ENCODE measurements around the gene ALDH1L2.

Gene ALDH1L2

GRCh38 chr12:104976703-104977102 lies 107.6 kb downstream of the ALDH1L2 start:
- peak; percentile 9 for TF ChIP-seq CTCF (IDR thresholded peaks at IDR 0.05; ENCODE audit: control insufficient read depth, insufficient read depth, low read depth, low read length, missing control alignments)
- no peak overlapping the region for H3K4me3 ChIP-seq (ENCODE audit: control insufficient read depth, low read depth, low read length)
- DNase-seq (ENCODE audit: low read depth), result no peak

- TF ChIP-seq CTCF (IDR thresholded peaks at IDR 0.05; ENCODE audit: control insufficient read depth, insufficient read depth, low read depth, low read length, missing control alignments), result no peak
- no peak for DNase-seq (ENCODE audit: low read depth)
- no peak overlapping the region for H3K4me3 ChIP-seq (ENCODE audit: control insufficient read depth, low read depth, low read length)
Measured at GRCh38 chr12:104975587-104976343, 108.5 kb downstream of the ALDH1L2 start.

- H3K4me3 ChIP-seq (ENCODE audit: control insufficient read depth, low read depth, low read length), result no peak overlapping the region
- no peak for DNase-seq (ENCODE audit: low read depth)
- TF ChIP-seq CTCF (IDR thresholded peaks at IDR 0.05; ENCODE audit: control insufficient read depth, insufficient read depth, low read depth, low read length, missing control alignments), result no peak
Measured at GRCh38 chr12:104974626-104975290, 109.5 kb downstream of the ALDH1L2 start.

- H3K4me3 ChIP-seq (ENCODE audit: control insufficient read depth, low read depth, low read length), result no peak overlapping the region
- DNase-seq (ENCODE audit: low read depth), result no peak
- no peak for TF ChIP-seq CTCF (IDR thresholded peaks at IDR 0.05; ENCODE audit: control insufficient read depth, insufficient read depth, low read depth, low read length, missing control alignments)
Measured at GRCh38 chr12:104973250-104973649, 111.0 kb downstream of the ALDH1L2 start.

- no peak overlapping the region for H3K4me3 ChIP-seq (ENCODE audit: control insufficient read depth, low read depth, low read length)
- no peak for DNase-seq (ENCODE audit: low read depth)
- no peak for TF ChIP-seq CTCF (IDR thresholded peaks at IDR 0.05; ENCODE audit: control insufficient read depth, insufficient read depth, low read depth, low read length, missing control alignments)
Measured at GRCh38 chr12:104971306-104971705, 113.0 kb downstream of the ALDH1L2 start.
